Gastrocnemius medialis (tissue), 4 donors: ENCODE data around the gene HYAL1.

Source experiments
- POLR2A ChIP-seq, 2 donors: fragments of 450-650 bp; IDR thresholded peaks; one replicate each; pipeline ENCODE4 v1.6.1; 2017; ENCODE audit warnings: antibody characterized with exemption in 2 of 2, mild to moderate bottlenecking in 2 of 2, moderate library complexity in 2 of 2
- TF ChIP-seq, protein P1 (sequence below), 5 experiments: fragments of 450-650 bp in 3 of 5; fragments of 200-600 bp in 2 of 5; sonication (generic) in 2 of 5; IDR thresholded peaks in 4 of 5; conservative IDR thresholded peaks in 1 of 5; 1 replicate in 4 of 5; 2 replicates in 1 of 5; pipeline ENCODE4 v1.5.1; 2016 to 2019; ENCODE audit warnings: antibody characterized with exemption in 5 of 5, mild to moderate bottlenecking in 3 of 5, moderate library complexity in 3 of 5

DNA sequence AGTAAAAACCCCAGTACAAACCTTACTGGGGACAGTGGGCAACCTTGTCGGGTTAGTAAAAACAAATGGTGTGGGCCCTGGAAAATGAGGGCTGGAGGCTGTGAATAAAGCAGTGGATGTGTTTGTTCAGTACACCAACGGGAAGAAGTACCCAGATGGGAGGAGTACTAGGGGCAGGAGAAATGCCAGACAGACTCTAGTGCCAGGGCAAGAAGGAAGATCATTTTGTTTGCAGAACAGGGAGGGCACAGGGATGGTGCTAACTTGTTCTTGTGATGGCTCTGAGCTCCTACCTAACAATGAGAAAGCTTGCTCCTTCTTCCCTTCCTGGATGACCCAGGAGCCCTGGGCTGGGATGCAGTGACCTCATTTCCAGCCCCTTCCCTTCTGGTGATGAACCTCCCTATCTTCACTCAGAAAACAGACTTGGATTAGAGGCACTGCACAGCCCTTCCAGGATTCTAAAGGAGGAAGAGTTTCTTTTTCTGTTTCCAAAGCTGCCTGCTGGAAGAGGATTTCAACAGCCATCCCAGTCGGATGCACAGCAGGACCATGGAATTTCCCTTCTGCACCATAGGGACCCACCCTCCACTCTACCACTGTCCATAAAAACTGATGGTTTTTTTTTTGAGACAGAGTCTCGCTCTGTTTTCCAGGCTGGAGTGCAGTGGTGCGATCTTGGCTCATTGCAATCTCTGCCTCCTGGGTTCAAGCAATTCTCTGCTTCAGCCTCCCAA lies 31.1 kb upstream of the HYAL1 start:
- TF ChIP-seq, protein P1, sequence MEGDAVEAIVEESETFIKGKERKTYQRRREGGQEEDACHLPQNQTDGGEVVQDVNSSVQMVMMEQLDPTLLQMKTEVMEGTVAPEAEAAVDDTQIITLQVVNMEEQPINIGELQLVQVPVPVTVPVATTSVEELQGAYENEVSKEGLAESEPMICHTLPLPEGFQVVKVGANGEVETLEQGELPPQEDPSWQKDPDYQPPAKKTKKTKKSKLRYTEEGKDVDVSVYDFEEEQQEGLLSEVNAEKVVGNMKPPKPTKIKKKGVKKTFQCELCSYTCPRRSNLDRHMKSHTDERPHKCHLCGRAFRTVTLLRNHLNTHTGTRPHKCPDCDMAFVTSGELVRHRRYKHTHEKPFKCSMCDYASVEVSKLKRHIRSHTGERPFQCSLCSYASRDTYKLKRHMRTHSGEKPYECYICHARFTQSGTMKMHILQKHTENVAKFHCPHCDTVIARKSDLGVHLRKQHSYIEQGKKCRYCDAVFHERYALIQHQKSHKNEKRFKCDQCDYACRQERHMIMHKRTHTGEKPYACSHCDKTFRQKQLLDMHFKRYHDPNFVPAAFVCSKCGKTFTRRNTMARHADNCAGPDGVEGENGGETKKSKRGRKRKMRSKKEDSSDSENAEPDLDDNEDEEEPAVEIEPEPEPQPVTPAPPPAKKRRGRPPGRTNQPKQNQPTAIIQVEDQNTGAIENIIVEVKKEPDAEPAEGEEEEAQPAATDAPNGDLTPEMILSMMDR (IDR thresholded peaks at IDR 0.05 in 4 of 5, conservative IDR thresholded peaks at IDR 0.05 in 1 of 5) = no peak
- TF ChIP-seq POLR2A (IDR thresholded peaks at IDR 0.05) = no peak
